ENCODE measurements around the gene AUTS2. TPM values are rescaled to one million over a fixed set of nuclear protein-coding genes. Genes with fewer than 3 reads are reported as not detected.

AUTS2 gene
- total and polyA plus RNA-seq, 10 of the 15 experiments (the other 5 are each of a cell fraction or from before 2014, with no cell fraction given), result 6.4 to 55.6 (median 21.6) TPM

DNA sequence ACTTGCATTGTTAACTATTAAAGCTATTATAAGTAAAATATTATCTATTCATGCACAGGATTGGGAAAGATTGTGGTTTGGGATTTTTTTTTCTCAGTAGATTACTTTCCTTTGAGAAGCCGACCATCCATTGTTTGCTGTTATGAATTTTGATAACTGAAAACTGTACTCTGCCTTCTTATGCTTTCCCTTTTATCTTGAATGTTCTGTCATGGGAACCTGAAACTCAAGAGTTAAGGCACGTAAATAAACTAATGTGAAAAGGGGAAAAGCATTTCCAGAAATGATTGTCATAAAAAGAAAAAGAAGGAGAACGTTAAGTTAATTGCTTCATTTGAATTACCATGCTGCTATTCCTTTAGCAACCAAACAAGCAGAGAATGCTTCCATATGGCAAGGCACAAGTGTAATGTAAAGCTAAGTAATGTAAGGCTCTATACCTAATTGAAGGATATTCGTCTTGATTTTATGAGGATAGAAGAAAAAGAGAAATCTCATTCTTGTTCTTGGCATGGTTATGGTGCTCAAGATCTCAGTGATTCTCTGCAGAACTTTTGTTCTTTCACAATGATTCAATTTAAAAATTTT lies 370.8 kb downstream of the AUTS2 start (continued):
- TF ChIP-seq, protein P1, sequence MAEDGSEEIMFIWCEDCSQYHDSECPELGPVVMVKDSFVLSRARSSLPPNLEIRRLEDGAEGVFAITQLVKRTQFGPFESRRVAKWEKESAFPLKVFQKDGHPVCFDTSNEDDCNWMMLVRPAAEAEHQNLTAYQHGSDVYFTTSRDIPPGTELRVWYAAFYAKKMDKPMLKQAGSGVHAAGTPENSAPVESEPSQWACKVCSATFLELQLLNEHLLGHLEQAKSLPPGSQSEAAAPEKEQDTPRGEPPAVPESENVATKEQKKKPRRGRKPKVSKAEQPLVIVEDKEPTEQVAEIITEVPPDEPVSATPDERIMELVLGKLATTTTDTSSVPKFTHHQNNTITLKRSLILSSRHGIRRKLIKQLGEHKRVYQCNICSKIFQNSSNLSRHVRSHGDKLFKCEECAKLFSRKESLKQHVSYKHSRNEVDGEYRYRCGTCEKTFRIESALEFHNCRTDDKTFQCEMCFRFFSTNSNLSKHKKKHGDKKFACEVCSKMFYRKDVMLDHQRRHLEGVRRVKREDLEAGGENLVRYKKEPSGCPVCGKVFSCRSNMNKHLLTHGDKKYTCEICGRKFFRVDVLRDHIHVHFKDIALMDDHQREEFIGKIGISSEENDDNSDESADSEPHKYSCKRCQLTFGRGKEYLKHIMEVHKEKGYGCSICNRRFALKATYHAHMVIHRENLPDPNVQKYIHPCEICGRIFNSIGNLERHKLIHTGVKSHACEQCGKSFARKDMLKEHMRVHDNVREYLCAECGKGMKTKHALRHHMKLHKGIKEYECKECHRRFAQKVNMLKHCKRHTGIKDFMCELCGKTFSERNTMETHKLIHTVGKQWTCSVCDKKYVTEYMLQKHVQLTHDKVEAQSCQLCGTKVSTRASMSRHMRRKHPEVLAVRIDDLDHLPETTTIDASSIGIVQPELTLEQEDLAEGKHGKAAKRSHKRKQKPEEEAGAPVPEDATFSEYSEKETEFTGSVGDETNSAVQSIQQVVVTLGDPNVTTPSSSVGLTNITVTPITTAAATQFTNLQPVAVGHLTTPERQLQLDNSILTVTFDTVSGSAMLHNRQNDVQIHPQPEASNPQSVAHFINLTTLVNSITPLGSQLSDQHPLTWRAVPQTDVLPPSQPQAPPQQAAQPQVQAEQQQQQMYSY (CRISPR knock-in tag; IDR thresholded peaks at IDR 0.05), result no peak
- TF ChIP-seq YY1 (IDR thresholded peaks at IDR 0.05; ENCODE audit: low read depth, low read length) (no peak), JUND (IDR thresholded peaks at IDR 0.05; ENCODE audit: low read depth, low read length) (no peak), ASH2L (IDR thresholded peaks at IDR 0.05; ENCODE audit: borderline replicate concordance, low read depth) (no peak), JUNB (IDR thresholded peaks at IDR 0.05) (0 out of 2 replicates have a peak, but pooled peaks have one; percentile 39)

- H3K9me3 ChIP-seq (replicated peaks; ENCODE audit: control insufficient read depth, insufficient read depth, low read length), result 0 out of 3 replicates have a peak, but pooled peaks cover 1% of the 10 kb centered on the region
- no peaks in the 10 kb centered on the region for H3K79me2 ChIP-seq (ENCODE audit: control insufficient read depth, insufficient read depth, low read length)
- WGBS (ENCODE audit: insufficient coverage, insufficient replicate concordance, low lambda C conversion rate, missing lambda C conversion rate), result 28% methylated on average over 4 of the region's 4 CpGs
- no peaks in the 10 kb centered on the region for H3K4me1 ChIP-seq (ENCODE audit: control insufficient read depth, insufficient read depth, low read length)
- no peak overlapping the region for H3K4me3 ChIP-seq
- FAIRE-seq (no peak), ATAC-seq (no peak), DNase-seq (ENCODE audit: low read depth, low spot score) (no peak)
- H3K27me3 ChIP-seq (replicated peaks in 1 of 2; ENCODE audit: control insufficient read depth in 2 of 2, insufficient read depth in 2 of 2, low read length in 1 of 2), result no peaks in the 10 kb centered on the region
- no TSS peak for BruUV-seq (replicated peaks)
- intact Hi-C loops (cut with micrococcal nuclease; ENCODE audit: unreplicated experiment) (no loop called here), in situ Hi-C loops (cut with MboI) (no loop called here)
- no peaks in the 10 kb centered on the region for H3K36me3 ChIP-seq (ENCODE audit: control insufficient read depth in 2 of 2, insufficient read depth in 2 of 2, low read length in 1 of 2)
- ChIA-PET CTCF (no interaction called here), SMC1A (ENCODE audit: uncharacterized antibody, unreplicated experiment) (interaction anchor here (0.9 to 1.7 kb wide), 3 partner anchors 9 to 62 kb away, joined by 3 to 5 read pairs (median 4); no protein-coding TSS in a partner anchor), POLR2A (no interaction called here), RAD21 (ENCODE audit: unreplicated experiment) (no interaction called here)
- no peak overlapping the region for H3K9ac ChIP-seq (ENCODE audit: control insufficient read depth, insufficient read depth, low read length)
- no peak overlapping the region for H2AFZ ChIP-seq (ENCODE audit: control insufficient read depth, low read depth, low read length)
- H4K20me1 ChIP-seq (ENCODE audit: control insufficient read depth, insufficient read depth), result no peaks in the 10 kb centered on the region
- no peak overlapping the region for H3K4me2 ChIP-seq (ENCODE audit: control insufficient read depth, insufficient read depth)
- no peak overlapping the region for H3K27ac ChIP-seq (ENCODE audit: control insufficient read depth, insufficient read depth)
- TF ChIP-seq HDAC2 (IDR thresholded peaks at IDR 0.05), result no peak
- TF ChIP-seq TARDBP (IDR thresholded peaks at IDR 0.05; ENCODE audit: borderline replicate concordance), result no peak
- no peak for TF ChIP-seq CEBPB (IDR thresholded peaks at IDR 0.05; ENCODE audit: borderline replicate concordance in 1 of 2, low read depth in 2 of 2, low read length in 2 of 2)
- TF ChIP-seq CTCF (IDR thresholded peaks at IDR 0.05 in 2 of 3, conservative IDR thresholded peaks at IDR 0.05 in 1 of 3; ENCODE audit: control insufficient read depth in 2 of 3, extremely low read depth in 1 of 3, insufficient read depth in 1 of 3, low read depth in 3 of 3, low read length in 3 of 3), result no peak
- TF ChIP-seq ZNF24 (IDR thresholded peaks at IDR 0.05), result no peak
- no peak for TF ChIP-seq RAD51 (IDR thresholded peaks at IDR 0.05)
- no peak for TF ChIP-seq BHLHE40 (IDR thresholded peaks at IDR 0.05; ENCODE audit: borderline replicate concordance in 1 of 2, low read depth in 2 of 2, low read length in 1 of 2)
- TF ChIP-seq ZBTB4 (CRISPR knock-in tag; IDR thresholded peaks at IDR 0.05), result no peak
- no peak for TF ChIP-seq SUZ12 (IDR thresholded peaks at IDR 0.05; ENCODE audit: unreplicated experiment)
- TF ChIP-seq SMARCA5 (IDR thresholded peaks at IDR 0.05), result no peak
These were observed 383.4 kb downstream of the AUTS2 start for GRCh38 chr7:69981646-69982045.

Measured in GM12878 (cell line).